Right cardiac atrium (tissue), 5 donors: ENCODE data around the gene HOXA2. TPM values are rescaled to one million over a fixed set of nuclear protein-coding genes. Genes with fewer than 3 reads are reported as not detected.

Experiments
- ATAC-seq, 2 donors: fragments of 200-7000 bp; cut with Tn5 transposase; one replicate each; pipeline versions ENCODE4 v1.8.0 to v1.9.1; 2020; ENCODE audit warnings: moderate library complexity in 2 of 2, mild to moderate bottlenecking in 1 of 2
- DNase-seq, 3 donors: peaks; one replicate each; pipeline ENCODE4 v3.0.0-alpha.2; 2020
- H3K27ac ChIP-seq: one replicate; pipeline ENCODE4 v1.5.1; 2013; ENCODE audit warnings: mild to moderate bottlenecking, low read length, control low read depth, moderate library complexity
- H3K27me3 ChIP-seq: one replicate; pipeline ENCODE4 v1.6.1; 2013; ENCODE audit not compliant: control insufficient read depth, insufficient read depth
- H3K4me1 ChIP-seq: one replicate; pipeline ENCODE4 v1.6.1; 2013; ENCODE audit warnings: low read length; ENCODE audit not compliant: control insufficient read depth, insufficient read depth
- H3K4me3 ChIP-seq: one replicate; pipeline ENCODE4 v1.5.1; 2013; ENCODE audit warnings: low read length, control low read depth
- H3K9me3 ChIP-seq: one replicate; pipeline ENCODE4 v1.6.1; 2013; ENCODE audit warnings: low read length; ENCODE audit not compliant: control insufficient read depth
- WGBS: extraction: QIAGEN DNeasy Blood & Tissue Kit; methylation state at CpG from one replicate; pipeline ENCODE4 v1.1.7; 2013; 5-methylcytosine and 5-hydroxymethylcytosine counted together
- intact Hi-C, 4 donors: fragments of 100-400 bp; cut with DNase I; formaldehyde crosslinking; loops; one replicate each; pipeline versions ENCODE4 v1.11.0 to v1.14.0; 2022 to 2023
- polyA plus RNA-seq: library from polyadenylated mRNA; stranded (reverse); fragments of 200-250 nt; gene quantifications from one replicate; pipeline ENCODE4 v1.2.3, GENCODE V29; 2013
- total RNA-seq, 4 donors: library from RNA; stranded (reverse); fragmentation: NEBNext Ultra II Directional; extraction: Animal tissue kit (Norgen Biotek cat#: 25700); gene quantifications; one replicate each; pipeline ENCODE4 v1.2.1, GENCODE V29; 2021
- donor health status: healthy with polysubstance abuse.
- donor health status: DM: no; HTN: yes; CAD: no.
- donor health status: DM: no; HTN: no; CAD: no.
- donor health status: DM: no; HTN: yes; CAD: no; lungs with severe emphysema.
- donor health status: DM: yes; HTN: yes; CAD: no.

Gene HOXA2
- total and polyA plus RNA-seq, 5 donors: 0.12 to 0.60 (median 0.36) TPM; not detected in 1

DNA sequence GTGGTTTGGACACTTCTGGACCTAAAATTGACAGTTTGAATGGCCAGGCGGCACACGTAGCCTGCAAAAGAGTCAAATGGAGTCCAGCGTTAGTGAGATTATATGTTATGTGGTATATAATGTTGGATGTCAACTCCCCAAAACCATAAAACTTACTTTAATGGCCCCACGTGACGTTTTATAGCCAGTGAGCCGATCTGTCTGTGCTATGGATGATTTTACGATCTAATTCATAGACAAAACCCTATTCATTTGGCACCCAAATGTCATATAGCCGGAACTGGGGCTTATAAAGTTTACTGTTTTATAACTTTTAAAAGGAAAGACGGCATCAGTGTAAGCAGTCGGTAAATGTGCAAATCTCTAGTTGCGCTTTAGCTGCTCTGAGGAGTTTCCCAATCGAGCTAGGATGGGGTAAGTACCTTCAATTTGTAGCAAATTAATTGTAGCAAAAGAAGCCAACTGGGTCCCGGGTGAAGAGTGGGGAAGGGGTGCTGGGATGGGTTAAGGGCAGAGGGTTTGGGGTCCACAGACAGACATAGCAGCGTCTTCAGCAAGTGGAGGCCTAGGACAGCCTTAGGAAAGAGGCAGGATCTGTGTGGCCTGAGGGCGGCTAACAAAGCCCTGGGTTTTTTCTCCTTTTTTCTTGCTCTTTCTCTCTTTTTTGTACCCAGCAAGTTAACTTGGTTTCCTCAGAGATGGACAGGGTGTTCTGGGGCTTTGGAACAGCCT is 37.8 kb upstream of the HOXA2 start:
- Histone ChIP-seq H3K27ac (no peak overlapping the region), H3K9me3 (no peaks in the 10 kb centered on the region), H3K4me3 (no peak overlapping the region), H3K4me1 (no peaks in the 10 kb centered on the region), H3K27me3 (peaks cover 3% of the 10 kb centered on the region)
- ATAC-seq (no peak), DNase-seq (no peak)
- 57% methylated on average over 15 of the region's 15 CpGs for WGBS
- intact Hi-C loops: no loop called here

DNA sequence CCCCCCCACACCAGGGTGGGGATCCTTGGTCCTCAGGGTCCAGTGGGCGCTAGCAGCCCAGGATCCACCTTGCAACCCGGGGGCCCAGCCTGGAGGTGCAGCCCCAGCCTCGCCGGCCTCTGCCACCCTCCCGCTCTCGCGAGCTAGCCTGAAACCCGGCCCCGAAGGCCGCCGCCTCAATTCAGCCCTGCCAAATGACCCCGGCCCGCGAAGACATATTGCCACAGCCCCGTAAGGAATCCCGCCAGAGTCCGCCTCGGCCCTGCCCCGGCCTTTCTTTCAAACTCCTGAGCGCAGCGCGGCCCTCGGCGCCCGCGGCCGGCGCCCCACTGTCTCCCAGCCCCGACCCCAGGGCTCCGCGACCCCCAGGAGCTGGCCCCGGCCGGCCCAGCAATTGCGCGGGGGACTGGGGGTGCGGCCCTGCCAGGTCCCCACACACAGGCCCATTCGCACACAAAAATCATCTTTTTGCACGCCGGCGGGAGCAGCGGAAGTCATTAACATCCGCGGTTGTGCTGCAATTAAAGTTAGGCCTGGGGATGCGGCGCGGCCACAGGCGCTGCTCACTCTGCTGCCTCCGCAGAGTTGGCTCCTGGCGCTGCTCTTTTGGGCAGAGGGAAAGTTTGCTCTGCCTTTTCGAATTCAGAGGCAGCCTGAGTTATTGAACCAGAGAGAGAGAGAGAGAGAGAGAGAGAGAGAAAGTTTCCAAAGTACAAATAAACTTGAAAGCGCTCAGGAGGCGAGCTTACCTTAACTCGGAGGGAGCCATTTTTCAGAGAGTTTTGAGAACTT is 37.0 kb upstream of the HOXA2 start:
- H3K27me3 ChIP-seq: peaks cover 3% of the 10 kb centered on the region
- H3K4me3 ChIP-seq: no peak overlapping the region
- WGBS: 32% methylated on average over 53 of the region's 53 CpGs
- no peaks in the 10 kb centered on the region for H3K4me1 ChIP-seq
- intact Hi-C loops: no loop called here
- no peak for DNase-seq
- ATAC-seq: no peak
- H3K27ac ChIP-seq: no peak overlapping the region
- no peaks in the 10 kb centered on the region for H3K9me3 ChIP-seq

DNA sequence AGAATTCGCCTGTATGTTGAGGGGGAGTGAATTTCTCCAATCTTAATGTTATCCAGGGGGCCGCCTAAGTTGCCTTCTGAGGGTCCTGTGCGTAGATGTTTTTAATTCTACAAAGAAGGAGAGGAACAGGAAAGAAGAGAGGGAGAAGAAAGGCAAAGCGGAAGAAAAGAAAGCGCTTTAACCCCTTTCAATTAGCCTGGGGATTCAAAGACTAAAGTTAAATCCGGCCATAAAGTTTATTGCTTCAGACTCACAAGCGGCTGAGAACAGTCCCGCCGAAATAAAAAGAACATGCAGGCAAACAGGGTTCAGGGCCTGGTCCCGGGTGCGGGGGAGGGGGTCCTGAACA is 36.5 kb upstream of the HOXA2 start:
- Histone ChIP-seq H3K9me3 (no peaks in the 10 kb centered on the region), H3K27me3 (peaks cover 2% of the 10 kb centered on the region), H3K27ac (no peak overlapping the region), H3K4me3 (no peak overlapping the region), H3K4me1 (no peaks in the 10 kb centered on the region)
- intact Hi-C loops: no loop called here
- 56% methylated on average over 11 of the region's 11 CpGs for WGBS
- ATAC-seq (no peak), DNase-seq (no peak)

DNA sequence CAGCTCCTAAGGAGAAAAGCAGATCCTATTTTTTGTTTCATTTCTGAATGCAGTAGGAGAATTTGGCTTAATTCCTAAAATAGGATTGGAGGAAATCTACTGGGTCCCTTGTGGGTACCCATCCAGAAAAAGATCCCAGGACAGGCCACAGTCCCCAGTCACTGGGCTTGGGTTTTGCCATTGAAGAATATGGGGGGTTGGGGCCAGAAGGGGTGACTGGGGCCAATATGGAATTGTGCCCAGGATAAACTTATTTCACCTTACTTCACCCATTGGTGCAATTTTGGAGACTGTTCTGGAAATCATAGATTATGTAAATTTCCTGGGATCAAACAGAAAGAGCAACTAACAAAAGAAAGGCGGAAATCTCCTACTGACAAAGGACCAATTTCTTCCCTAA is 36.0 kb upstream of the HOXA2 start:
- WGBS: 68% methylated on average over 1 of the region's 1 CpG
- intact Hi-C loops: no loop called here
- DNase-seq (no peak), ATAC-seq (no peak)
- Histone ChIP-seq H3K27me3 (no peaks in the 10 kb centered on the region), H3K4me1 (no peaks in the 10 kb centered on the region), H3K4me3 (no peak overlapping the region), H3K9me3 (no peaks in the 10 kb centered on the region), H3K27ac (no peak overlapping the region)

DNA sequence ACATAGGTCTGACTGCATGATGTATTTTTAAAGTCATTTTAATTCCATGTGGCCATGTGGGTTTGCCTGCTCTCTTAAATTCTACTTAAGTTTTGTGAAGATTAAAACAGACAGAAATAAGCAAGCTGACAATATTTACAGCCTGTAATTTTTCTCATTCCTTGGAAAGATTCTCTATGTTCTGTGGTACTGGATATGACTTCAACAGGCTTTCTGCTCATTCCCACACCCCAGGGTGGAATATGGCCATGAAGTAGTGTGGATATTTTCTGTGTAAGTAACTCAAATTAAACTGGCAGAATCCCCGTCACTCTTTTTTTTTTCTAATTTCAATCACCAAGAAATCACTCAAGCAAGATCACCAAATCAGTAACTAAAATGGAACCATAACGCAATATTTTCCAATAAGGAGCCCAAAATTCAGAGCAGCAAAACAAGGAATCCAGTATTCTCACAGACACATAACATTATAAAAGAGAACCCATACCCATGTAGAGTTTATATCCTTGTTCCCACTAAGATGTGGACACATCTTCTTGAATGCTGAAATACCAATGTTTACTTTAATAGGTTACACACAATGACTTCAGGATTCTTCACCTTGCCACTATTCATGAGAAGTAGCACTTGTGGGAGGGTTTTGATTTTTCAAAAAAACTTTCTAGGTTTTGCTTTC is 35.3 kb upstream of the HOXA2 start:
- no peak overlapping the region for H3K27ac ChIP-seq
- DNase-seq (no peak), ATAC-seq (no peak)
- no peaks in the 10 kb centered on the region for H3K27me3 ChIP-seq
- intact Hi-C loops: no loop called here
- H3K4me3 ChIP-seq: no peak overlapping the region
- H3K9me3 ChIP-seq: no peaks in the 10 kb centered on the region
- 55% methylated on average over 2 of the region's 2 CpGs for WGBS
- H3K4me1 ChIP-seq: no peaks in the 10 kb centered on the region

DNA sequence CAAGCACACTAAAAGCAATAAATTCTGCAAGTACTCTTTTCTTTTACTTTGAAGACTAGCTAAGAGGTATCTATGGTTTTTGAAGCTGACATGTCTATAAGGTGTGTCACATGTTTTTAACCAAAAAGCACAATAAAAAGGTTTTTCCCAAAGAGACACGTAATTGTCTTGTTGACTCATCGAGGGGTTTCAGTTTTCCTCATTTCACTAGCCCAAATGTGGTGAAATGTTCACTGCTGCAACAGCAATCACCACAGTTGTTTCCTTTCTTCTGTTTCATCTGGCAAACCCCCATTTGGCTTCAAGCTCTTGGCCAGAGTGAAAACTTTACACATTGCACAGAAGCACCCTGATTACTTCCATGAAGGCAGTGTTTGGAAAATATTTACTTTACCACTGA is 31.9 kb upstream of the HOXA2 start:
- Histone ChIP-seq H3K4me3 (no peak overlapping the region), H3K4me1 (no peaks in the 10 kb centered on the region), H3K27ac (no peak overlapping the region), H3K27me3 (no peaks in the 10 kb centered on the region), H3K9me3 (no peaks in the 10 kb centered on the region)
- ATAC-seq (no peak), DNase-seq (no peak)
- 26% methylated on average over 2 of the region's 2 CpGs for WGBS
- intact Hi-C loops: no loop called here

DNA sequence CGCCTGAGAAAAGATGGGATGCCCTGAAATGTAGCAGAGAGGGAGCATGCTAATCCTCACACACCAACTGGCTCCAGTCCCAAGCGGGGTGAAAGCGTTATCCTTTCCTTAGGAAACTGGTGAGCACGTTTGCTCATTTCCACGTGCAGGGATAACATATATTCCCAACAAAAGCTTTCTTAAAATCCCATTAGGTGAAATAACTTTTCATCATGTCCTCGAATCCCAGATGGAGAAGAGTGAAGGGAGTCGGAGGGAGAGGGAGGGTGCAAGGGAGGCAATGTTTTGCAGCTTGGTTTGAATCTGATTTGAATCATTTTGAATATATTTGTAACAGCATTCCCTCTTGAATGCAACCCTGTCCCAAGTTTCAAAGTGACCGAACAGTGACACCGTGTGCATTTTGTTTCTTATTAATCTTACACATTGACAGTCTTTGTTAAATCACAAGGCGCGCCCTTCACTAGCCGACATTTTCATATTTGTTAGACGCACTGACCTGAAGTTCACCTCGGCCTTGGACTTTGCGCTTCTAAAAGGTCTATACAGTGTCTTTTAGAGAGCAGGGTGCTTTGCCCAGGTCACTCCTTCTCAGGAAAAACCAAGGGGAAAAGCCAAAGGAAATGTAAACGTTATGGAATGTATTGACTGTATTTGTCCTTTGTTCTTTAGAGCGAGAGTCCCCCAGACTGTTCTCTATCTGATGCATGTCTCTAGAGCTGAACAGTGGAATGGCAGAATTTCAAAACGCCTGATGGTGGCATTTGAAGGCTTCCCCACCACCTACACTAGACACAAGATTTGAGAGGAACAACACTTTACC is 31.1 kb upstream of the HOXA2 start:
- Histone ChIP-seq H3K27ac (no peak overlapping the region), H3K4me3 (no peak overlapping the region), H3K27me3 (no peaks in the 10 kb centered on the region), H3K9me3 (no peaks in the 10 kb centered on the region), H3K4me1 (no peaks in the 10 kb centered on the region)
- DNase-seq: no peak
- no peak for ATAC-seq
- intact Hi-C loops: no loop called here
- 28% methylated on average over 18 of the region's 18 CpGs for WGBS

DNA sequence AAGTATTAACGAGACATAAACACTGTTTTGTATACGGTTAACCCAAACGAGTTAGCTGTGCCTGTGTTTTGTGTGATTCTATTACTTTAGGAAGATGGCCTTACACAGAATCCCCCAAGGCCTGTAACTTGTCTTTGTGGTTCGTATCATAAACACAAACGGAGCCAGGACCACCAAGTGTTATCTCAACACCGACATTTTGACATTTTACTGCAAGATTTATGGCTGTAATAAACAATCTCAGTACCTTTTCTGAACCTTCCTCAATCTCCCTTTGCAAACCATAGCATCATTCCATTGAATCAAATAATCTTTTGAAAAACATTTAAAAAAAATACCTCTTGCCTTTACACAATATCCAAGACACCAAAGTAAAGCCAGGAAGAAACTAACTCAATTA is 30.5 kb upstream of the HOXA2 start:
- no peak overlapping the region for H3K4me3 ChIP-seq
- DNase-seq (no peak), ATAC-seq (no peak)
- 39% methylated on average over 6 of the region's 6 CpGs for WGBS
- intact Hi-C loops: no loop called here
- H3K9me3 ChIP-seq: no peaks in the 10 kb centered on the region
- H3K4me1 ChIP-seq: no peaks in the 10 kb centered on the region
- H3K27me3 ChIP-seq: no peaks in the 10 kb centered on the region
- no peak overlapping the region for H3K27ac ChIP-seq

DNA sequence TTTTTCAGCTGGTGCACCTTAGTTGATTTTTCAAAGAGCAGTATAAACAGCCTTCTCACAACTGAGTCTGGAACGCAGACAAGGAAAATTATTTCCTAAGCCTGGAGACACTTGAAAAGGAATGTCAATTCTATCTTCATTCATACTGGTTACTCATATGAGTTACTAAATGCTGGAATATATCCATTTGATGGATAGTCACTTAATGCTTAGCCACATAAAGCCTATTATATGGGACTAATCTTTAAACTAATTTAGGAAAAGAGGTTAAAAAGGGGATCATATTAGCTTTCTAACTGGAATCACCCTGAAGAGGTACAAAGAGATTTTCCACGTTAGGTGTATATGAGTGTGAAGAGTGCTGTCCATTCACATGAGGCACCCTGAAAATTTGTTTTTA is 29.7 kb upstream of the HOXA2 start:
- H3K27ac ChIP-seq: no peak overlapping the region
- ATAC-seq: no peak
- intact Hi-C loops: no loop called here
- H3K27me3 ChIP-seq: no peaks in the 10 kb centered on the region
- H3K4me1 ChIP-seq: no peaks in the 10 kb centered on the region
- 57% methylated on average over 2 of the region's 2 CpGs for WGBS
- no peaks in the 10 kb centered on the region for H3K9me3 ChIP-seq
- H3K4me3 ChIP-seq: no peak overlapping the region
- no peak for DNase-seq

DNA sequence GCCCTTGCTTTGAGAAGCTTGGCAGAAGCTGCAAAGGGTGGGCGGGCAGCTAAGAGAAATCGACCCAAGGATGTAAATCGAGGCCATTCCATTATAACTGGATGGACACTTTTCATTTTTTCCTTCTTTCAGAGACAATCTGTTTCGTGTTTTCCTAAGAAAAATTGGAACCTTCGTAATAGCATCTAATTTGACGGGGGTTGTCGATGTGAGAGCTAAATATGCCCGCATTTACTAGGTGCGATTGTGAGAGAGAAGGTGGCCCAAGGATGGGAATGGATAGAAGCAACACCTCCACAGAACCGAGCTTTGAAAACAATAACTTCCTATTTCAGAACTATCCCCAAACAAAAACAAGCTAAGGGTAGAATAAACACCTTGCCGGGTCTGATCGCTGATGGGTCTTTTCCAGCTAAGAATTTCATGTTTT is 28.9 kb upstream of the HOXA2 start:
- Histone ChIP-seq H3K27ac (no peak overlapping the region), H3K4me3 (peak overlapping the region; percentile 61), H3K27me3 (no peaks in the 10 kb centered on the region), H3K9me3 (no peaks in the 10 kb centered on the region), H3K4me1 (no peaks in the 10 kb centered on the region)
- 29% methylated on average over 12 of the region's 12 CpGs for WGBS
- no peak for DNase-seq
- intact Hi-C loops: no loop called here
- no peak for ATAC-seq
